HEK293T (cell line): ENCODE data around the gene ARPP19.
A peak's percentile ranks its signal among the peaks of the same experiment; 100 is the strongest.

Experiments used
- CTCF ChIA-PET: fragments of 350-600 bp; formaldehyde crosslinking; extraction: SDS; loops from one replicate; lab custom pipeline; 2021; ENCODE audit warnings: antibody characterized with exemption, inconsistent platforms; lab: Yijun Ruan, JAX
- POLR2A ChIA-PET: fragments of 350-600 bp; formaldehyde crosslinking; extraction: SDS; loops from one replicate; lab custom pipeline; 2020; ENCODE audit warnings: antibody characterized with exemption, inconsistent platforms; lab: Yijun Ruan, JAX
- DNase-seq: peaks from one replicate; pipeline ENCODE4 v3.0.0; 2012; ENCODE audit warnings: mixed read lengths; ENCODE audit errors: extremely low spot score
- ARNT ChIP-seq: fragments of 450-650 bp; IDR thresholded peaks from 2 replicates; pipeline ENCODE4 v1.6.1; 2017; ENCODE audit warnings: mild to moderate bottlenecking
- BHLHE40 ChIP-seq: fragments of 450-650 bp; IDR thresholded peaks from 2 replicates; pipeline ENCODE4 v1.6.1; 2016; ENCODE audit warnings: mild to moderate bottlenecking, moderate library complexity, borderline replicate concordance
- CTBP1 ChIP-seq: fragments of 450-650 bp; IDR thresholded peaks from 2 replicates; pipeline ENCODE4 v1.6.1; 2016; ENCODE audit warnings: borderline replicate concordance
- ELF4 ChIP-seq: fragments of 450-650 bp; IDR thresholded peaks from 2 replicates; pipeline ENCODE4 v1.6.1; 2017; ENCODE audit warnings: antibody characterized with exemption
- FOXA1 ChIP-seq: fragments of 450-650 bp; IDR thresholded peaks from 2 replicates; pipeline ENCODE4 v1.6.1; 2016; ENCODE audit warnings: mild to moderate bottlenecking
- FOXK2 ChIP-seq: fragments of 450-650 bp; IDR thresholded peaks from 2 replicates; pipeline ENCODE4 v1.6.1; 2016; ENCODE audit warnings: mild to moderate bottlenecking
- FOXM1 ChIP-seq: fragments of 450-650 bp; IDR thresholded peaks from 2 replicates; pipeline ENCODE4 v1.6.1; 2017; ENCODE audit warnings: mild to moderate bottlenecking, borderline replicate concordance
- HDGF ChIP-seq: fragments of 450-650 bp; IDR thresholded peaks from 2 replicates; pipeline ENCODE4 v1.6.1; 2017; ENCODE audit warnings: antibody characterized with exemption, borderline replicate concordance
- L3MBTL2 ChIP-seq: fragments of 450-650 bp; conservative IDR thresholded peaks from 2 replicates; pipeline ENCODE4 v1.6.1; 2016; ENCODE audit warnings: mild to moderate bottlenecking
- LEF1 ChIP-seq: fragments of 450-650 bp; IDR thresholded peaks from 2 replicates; pipeline ENCODE4 v1.6.1; 2017; ENCODE audit warnings: mild to moderate bottlenecking, borderline replicate concordance
- NFRKB ChIP-seq: fragments of 450-650 bp; IDR thresholded peaks from 2 replicates; pipeline ENCODE4 v1.6.1; 2016; ENCODE audit warnings: mild to moderate bottlenecking, moderate library complexity
- SP1 ChIP-seq: fragments of 450-650 bp; IDR thresholded peaks from 2 replicates; pipeline ENCODE4 v1.6.1; 2017
- SUZ12 ChIP-seq: fragments of 450-650 bp; IDR thresholded peaks from 2 replicates; pipeline ENCODE4 v1.6.1; 2016; ENCODE audit warnings: mild to moderate bottlenecking
- TARDBP ChIP-seq: fragments of 450-650 bp; IDR thresholded peaks from 2 replicates; pipeline ENCODE4 v1.6.1; 2016
- ZNF384 ChIP-seq: fragments of 450-650 bp; IDR thresholded peaks from 2 replicates; pipeline ENCODE4 v1.6.1; 2016
- TF ChIP-seq, protein P1 (sequence below): fragments of 450-650 bp; IDR thresholded peaks from 2 replicates; pipeline ENCODE4 v1.6.1; 2016

Gene ARPP19, protein sequence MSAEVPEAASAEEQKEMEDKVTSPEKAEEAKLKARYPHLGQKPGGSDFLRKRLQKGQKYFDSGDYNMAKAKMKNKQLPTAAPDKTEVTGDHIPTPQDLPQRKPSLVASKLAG

DNA sequence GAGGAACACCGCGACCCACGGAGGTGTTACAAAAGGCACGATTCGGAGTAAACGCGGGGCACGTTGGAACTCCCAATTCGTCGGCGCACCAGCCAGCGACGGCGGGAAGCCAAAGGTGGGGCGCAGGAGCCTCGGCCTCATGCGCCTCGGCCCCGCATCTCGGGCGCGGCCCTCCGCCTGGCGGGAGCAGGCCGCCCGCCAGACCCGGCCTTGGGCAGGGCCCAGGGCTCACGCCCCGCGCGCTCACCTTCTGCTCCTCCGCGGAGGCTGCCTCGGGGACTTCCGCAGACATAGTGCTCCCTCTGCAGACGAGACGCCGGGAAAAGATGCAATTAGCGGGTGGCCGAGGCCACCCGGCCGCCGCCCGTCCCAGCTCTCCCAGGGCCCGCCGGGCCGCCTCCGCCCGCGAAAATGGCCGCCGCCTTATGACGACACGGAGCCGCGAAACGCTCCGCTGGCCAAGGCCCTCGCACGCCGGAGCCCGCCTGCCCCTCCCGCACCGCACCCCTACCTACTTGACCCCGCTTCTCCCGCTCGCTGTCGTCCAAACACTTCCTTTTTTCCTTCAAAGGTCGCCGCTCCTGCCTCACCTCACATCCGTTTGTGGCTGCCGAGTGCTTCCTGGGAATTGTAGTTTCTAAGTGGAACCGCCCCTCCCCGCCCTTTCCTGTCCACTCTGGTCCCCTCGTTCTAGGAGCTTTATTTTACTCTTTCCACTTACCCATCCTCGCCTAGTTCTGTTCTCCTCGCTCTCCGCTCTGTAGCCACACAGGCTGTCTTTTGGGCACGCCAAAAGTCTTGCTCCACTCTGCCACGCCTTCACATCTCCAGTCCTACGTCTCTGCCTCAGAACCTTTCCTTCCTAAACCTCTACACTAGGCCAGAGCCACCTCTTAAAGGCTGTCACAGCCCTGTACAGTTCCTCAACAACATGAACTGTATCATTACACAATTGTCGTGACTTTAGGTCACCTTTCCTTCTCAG lies at the start of gene ARPP19:
TSS of gene ARPP19 (minus strand) at position 430 of the 985 bp plus-strand sequence. CDS start at position 292, 138 bp downstream.
- TF ChIP-seq NFRKB (no peak), L3MBTL2 (peak; percentile 95)
- ChIA-PET POLR2A (interaction anchor here (1.2 kb wide), 1 partner anchor 8 kb away, joined by 4 read pairs; no protein-coding TSS in a partner anchor), CTCF (no interaction called here)
- DNase-seq = peak; percentile 81

DNA sequence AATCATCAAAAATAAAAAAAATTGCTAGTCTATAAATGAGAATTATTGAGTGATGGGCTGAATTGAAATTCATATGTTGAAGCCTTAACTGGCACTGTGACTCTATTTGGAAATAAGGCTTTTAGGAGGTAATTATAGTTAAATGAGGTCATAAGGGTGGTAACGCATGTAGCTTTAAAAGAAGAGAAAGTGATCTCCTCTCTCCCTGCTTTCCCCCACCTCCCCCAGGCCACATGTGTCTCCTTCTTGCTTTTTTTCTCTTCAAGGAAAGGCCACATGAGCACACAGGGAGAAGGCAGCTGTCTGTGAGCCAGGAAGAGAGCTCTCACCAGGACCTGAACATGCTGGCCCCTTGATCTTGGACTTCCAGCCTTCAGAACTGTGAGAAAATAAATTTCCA lies 48.2 kb upstream of the ARPP19 start:
- no peak for DNase-seq
- TF ChIP-seq BHLHE40 (no peak), NFRKB (no peak), ELF4 (no peak), SP1 (no peak), ARNT (no peak), FOXM1 (no peak), FOXK2 (no peak), L3MBTL2 (no peak), LEF1 (no peak), HDGF (no peak), CTBP1 (no peak), FOXA1 (no peak), ZNF384 (no peak)
- TF ChIP-seq, protein P1, sequence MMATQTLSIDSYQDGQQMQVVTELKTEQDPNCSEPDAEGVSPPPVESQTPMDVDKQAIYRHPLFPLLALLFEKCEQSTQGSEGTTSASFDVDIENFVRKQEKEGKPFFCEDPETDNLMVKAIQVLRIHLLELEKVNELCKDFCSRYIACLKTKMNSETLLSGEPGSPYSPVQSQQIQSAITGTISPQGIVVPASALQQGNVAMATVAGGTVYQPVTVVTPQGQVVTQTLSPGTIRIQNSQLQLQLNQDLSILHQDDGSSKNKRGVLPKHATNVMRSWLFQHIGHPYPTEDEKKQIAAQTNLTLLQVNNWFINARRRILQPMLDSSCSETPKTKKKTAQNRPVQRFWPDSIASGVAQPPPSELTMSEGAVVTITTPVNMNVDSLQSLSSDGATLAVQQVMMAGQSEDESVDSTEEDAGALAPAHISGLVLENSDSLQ = no peak
- ChIA-PET CTCF (no interaction called here), POLR2A (no interaction called here)

DNA sequence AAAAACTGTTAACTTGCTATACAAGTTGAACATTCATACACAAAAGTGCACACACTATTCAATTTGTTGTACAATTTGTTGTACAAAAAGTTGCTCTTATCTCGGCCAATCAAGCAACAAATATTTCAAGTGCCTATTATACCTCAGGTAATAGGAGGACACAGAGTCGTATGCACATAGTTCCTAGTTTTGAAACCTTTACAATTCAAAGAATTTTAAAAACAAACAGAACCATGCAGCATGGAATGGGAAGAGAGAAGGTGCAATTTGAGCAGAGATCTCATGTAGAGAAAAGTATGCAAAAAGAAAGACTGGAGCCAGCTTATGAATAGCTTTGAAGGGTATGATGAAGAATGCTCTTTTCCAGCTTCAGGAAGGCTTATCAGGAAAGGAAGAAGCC lies 46.5 kb upstream of the ARPP19 start:
- CTCF ChIA-PET = no interaction called here
- POLR2A ChIA-PET = interaction anchor here (0.8 kb wide), 1 partner anchor 8 kb away, joined by 4 read pairs; no protein-coding TSS in a partner anchor
- no peak for DNase-seq
- no peak for TF ChIP-seq TARDBP

DNA sequence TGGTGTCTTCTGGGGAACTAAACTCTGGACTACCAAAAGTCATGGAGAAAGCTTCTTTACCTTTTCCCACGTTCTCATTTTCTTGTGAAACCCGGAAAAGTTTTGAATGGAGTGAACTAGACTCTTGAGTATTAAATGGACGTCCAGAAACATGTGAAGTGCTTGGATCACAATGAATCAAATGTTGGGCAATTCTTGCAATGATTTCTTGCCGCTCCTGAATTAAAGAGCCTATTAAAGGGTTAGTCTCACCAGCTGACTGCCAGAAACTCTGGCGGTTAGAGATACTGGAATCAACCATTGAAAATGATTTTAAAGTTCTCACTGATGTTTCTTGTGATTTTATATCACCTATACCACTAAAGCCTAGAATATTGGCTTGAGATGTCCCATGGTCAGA lies 40.8 kb upstream of the ARPP19 start:
- no peak for DNase-seq
- ChIA-PET CTCF (no interaction called here), POLR2A (no interaction called here)
- no peak for TF ChIP-seq CTBP1
- TF ChIP-seq FOXA1 = no peak
- TF ChIP-seq SUZ12 = no peak
- no peak for TF ChIP-seq TARDBP

DNA sequence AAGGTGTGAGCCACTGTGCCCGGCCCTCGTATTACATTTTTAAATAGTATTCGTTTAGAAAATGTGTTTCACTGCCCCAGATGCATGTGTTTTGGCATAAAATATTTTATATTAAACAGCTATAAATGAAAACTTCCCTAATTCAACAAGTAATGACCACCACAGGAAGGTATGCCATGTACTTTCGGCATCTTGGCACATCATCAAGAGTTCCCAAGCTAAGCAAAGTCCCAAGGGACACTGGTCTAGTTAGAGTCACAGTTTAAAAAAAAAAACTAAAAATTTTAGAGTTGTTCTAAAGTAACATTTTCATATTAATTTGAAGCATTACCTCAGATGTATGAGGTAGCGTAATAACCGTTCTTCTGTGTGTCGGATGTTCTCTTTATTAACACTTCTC lies 15.6 kb upstream of the ARPP19 start:
- POLR2A ChIA-PET = no interaction called here
- DNase-seq = no peak
- TF ChIP-seq LEF1 (no peak), FOXA1 (no peak), BHLHE40 (no peak), ARNT (no peak), TARDBP (no peak), FOXK2 (no peak), CTBP1 (no peak), ZNF384 (no peak), FOXM1 (no peak)
- TF ChIP-seq, protein P1 = no peak
- CTCF ChIA-PET = no interaction called here

DNA sequence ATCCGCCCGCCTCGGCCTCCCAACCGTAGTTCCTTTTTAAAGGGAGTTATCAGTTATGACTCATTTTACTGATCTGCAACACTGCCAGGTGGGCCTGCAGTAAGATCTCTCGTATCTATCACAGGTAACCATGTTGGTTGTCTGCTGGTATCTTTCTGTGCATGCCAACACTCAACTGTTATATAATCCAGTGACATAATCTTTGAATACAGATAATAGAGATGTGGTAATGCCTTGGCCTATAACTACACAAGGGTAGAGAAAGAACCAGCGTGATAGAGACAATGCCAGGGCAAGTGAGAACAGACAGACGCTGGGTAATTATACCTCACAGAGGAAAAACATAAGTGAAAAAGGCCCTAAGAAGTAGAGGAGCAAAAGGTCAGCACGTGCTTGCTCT lies 11.0 kb upstream of the ARPP19 start:
- CTCF ChIA-PET = no interaction called here
- TF ChIP-seq BHLHE40 = no peak
- no peak for TF ChIP-seq LEF1
- TF ChIP-seq, protein P1 = no peak
- TF ChIP-seq NFRKB = no peak
- no peak for TF ChIP-seq CTBP1
- TF ChIP-seq SUZ12 = no peak
- no peak for TF ChIP-seq FOXK2
- TF ChIP-seq ARNT = no peak
- TF ChIP-seq ZNF384 = no peak
- no peak for TF ChIP-seq ELF4
- TF ChIP-seq TARDBP = no peak
- no peak for TF ChIP-seq SP1
- no peak for TF ChIP-seq FOXM1
- TF ChIP-seq FOXA1 = no peak
- TF ChIP-seq L3MBTL2 = no peak
- no peak for TF ChIP-seq HDGF
- no peak for DNase-seq
- POLR2A ChIA-PET = no interaction called here
